GM04503 (cell line): ENCODE results near the gene AHNAK.

ENCODE experiments used
- DNase-seq: peaks from one replicate; pipeline ENCODE4 v3.0.0-alpha.2; 2012; ENCODE audit warnings: low read depth

Gene AHNAK

GRCh38 chr11:62402960-62403730, 143.5 kb downstream of the AHNAK start:
- no peak for DNase-seq

- no peak for DNase-seq
Observed at GRCh38 chr11:62402226-62402959, 144.2 kb downstream of the AHNAK start.

GRCh38 chr11:62401811-62402210, 144.8 kb downstream of the AHNAK start:
- DNase-seq = no peak

- no peak for DNase-seq
Observed at GRCh38 chr11:62401356-62401755, 145.2 kb downstream of the AHNAK start.

GRCh38 chr11:62400760-62401159, 145.8 kb downstream of the AHNAK start:
- DNase-seq = peak; percentile 86

- DNase-seq = no peak
Observed at GRCh38 chr11:62400281-62400680, 146.3 kb downstream of the AHNAK start.

- DNase-seq = no peak
Observed at GRCh38 chr11:62399878-62400266, 146.7 kb downstream of the AHNAK start.

- no peak for DNase-seq
Observed at GRCh38 chr11:62399172-62399877, 147.3 kb downstream of the AHNAK start.

- peak; percentile 34 for DNase-seq
Observed at GRCh38 chr11:62398011-62398994, 148.3 kb downstream of the AHNAK start.

GRCh38 chr11:62395885-62396551, 150.6 kb downstream of the AHNAK start:
- no peak for DNase-seq

- DNase-seq = peak; percentile 58
Observed at GRCh38 chr11:62394825-62395538, 151.6 kb downstream of the AHNAK start.

GRCh38 chr11:62393735-62394134, 152.9 kb downstream of the AHNAK start:
- DNase-seq = no peak

- DNase-seq = no peak
Observed at GRCh38 chr11:62393061-62393611, 153.5 kb downstream of the AHNAK start.

GRCh38 chr11:62392506-62392905, 154.1 kb downstream of the AHNAK start:
- no peak for DNase-seq

- no peak for DNase-seq
Observed at GRCh38 chr11:62391642-62392425, 154.8 kb downstream of the AHNAK start.

- no peak for DNase-seq
Observed at GRCh38 chr11:62390722-62391121, 155.9 kb downstream of the AHNAK start.

- DNase-seq = no peak
Observed at GRCh38 chr11:62390237-62390636, 156.4 kb downstream of the AHNAK start.

GRCh38 chr11:62388999-62389398, 157.6 kb downstream of the AHNAK start:
- DNase-seq = no peak

- DNase-seq = no peak
Observed at GRCh38 chr11:62387381-62387780, 159.2 kb downstream of the AHNAK start.
